Measurements from ENCODE around the gene LDAF1. TPM values are rescaled to one million over a fixed set of nuclear protein-coding genes. Genes with fewer than 3 reads are reported as not detected.

The LDAF1 gene
- total and polyA plus RNA-seq, 2 of the 8 experiments (the other 6 are each of a cell fraction or from before 2014, with no cell fraction given) = 32.4 to 34.2 TPM

DNA sequence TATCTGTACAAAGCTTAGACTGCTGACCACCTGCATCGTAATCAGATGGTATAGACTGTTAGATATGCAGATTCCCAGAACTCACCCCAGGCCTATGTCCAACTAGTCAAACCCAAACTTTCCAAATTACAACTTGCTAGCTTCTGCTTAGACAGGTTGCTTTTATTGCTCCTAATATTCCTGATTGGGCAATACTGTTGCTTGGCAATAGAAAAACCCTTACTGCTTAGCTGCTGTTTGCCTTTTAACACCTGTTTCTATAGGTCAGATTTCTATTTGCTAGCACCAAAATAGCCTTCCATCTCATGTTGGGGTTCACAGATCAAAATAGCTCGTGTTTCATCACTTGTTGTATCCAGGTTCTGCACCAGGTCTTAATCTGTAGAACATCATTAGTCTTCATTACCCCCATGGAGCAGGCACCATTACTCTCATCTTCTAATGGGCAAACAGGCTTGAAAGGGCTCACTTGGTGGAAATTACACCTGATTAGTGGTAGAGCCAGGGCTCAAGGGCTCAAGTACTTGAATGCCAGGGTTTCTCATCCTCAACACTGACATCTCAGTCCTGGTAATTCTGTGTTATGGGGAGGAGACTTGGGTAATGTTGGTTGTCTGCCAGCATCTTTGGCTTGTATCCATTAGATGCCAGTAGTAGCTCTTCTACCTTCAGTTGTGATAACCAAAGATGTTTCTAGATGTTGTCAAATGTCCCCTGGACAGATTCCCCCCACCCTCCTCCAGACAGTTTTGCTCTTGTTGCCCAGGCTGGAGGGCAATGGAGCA, 50.2 kb downstream of the LDAF1 start:
- H3K36me3 ChIP-seq (ENCODE audit: control insufficient read depth in 2 of 4, insufficient read depth in 4 of 4, low read length in 3 of 4) = no peaks in the 10 kb centered on the region
- no peak overlapping the region for H3K4me2 ChIP-seq (ENCODE audit: insufficient read depth in 1 of 2, low read depth in 2 of 2, low read length in 2 of 2)
- no peaks in the 10 kb centered on the region for H3K9me3 ChIP-seq (ENCODE audit: insufficient read depth in 2 of 2, low read depth in 1 of 2, low read length in 1 of 2)
- 88% methylated on average over 2 of the region's 2 CpGs; no CpG with 5 or more reads in 1 of the 2 experiments for WGBS, 2 experiments (ENCODE audit: extremely low coverage in 1 of 2, insufficient coverage in 1 of 2, insufficient read length in 1 of 2, insufficient replicate concordance in 2 of 2, low coverage in 1 of 2, low lambda C conversion rate in 2 of 2, missing lambda C conversion rate in 1 of 2)
- no peak overlapping the region for H3K27ac ChIP-seq (ENCODE audit: low read depth, low read length)
- H2BK20ac ChIP-seq (ENCODE audit: low read length) = no peak overlapping the region
- no peak overlapping the region for H2BK120ac ChIP-seq (replicated peaks; ENCODE audit: low read depth, low read length)
- POLR2A ChIA-PET (ENCODE audit: partially characterized antibody) = no interaction called here
- no peaks in the 10 kb centered on the region for H3K4me1 ChIP-seq (replicated peaks in 1 of 4; ENCODE audit: control insufficient read depth in 3 of 4, insufficient read depth in 4 of 4, low read length in 3 of 4)
- H3K79me1 ChIP-seq (ENCODE audit: low read depth, low read length) = no peaks in the 10 kb centered on the region
- DNase-seq (ENCODE audit: low read depth in 1 of 2, low spot score in 2 of 2) (no peak), FAIRE-seq (no peak)
- H3K23ac ChIP-seq (ENCODE audit: insufficient read length) = no peak overlapping the region
- H2BK12ac ChIP-seq (ENCODE audit: low read depth, low read length) = no peak overlapping the region
- TF ChIP-seq HDAC2 (IDR thresholded peaks at IDR 0.05; ENCODE audit: borderline replicate concordance in 1 of 2, low read depth in 2 of 2, low read length in 2 of 2) (no peak), POU5F1 (IDR thresholded peaks at IDR 0.05; ENCODE audit: low read depth, low read length) (no peak), CTCF (IDR thresholded peaks at IDR 0.05; ENCODE audit: control extremely low read depth in 1 of 3, insufficient read depth in 1 of 3, low read depth in 1 of 3, low read length in 3 of 3) (no peak), EZH2 (IDR thresholded peaks at IDR 0.05; ENCODE audit: low read depth, low read length, severe bottlenecking) (no peak), TCF12 (IDR thresholded peaks at IDR 0.05; ENCODE audit: low read depth, low read length) (no peak), RNF2 (IDR thresholded peaks at IDR 0.05; ENCODE audit: borderline replicate concordance, low read depth, low read length, missing control alignments, poor library complexity, severe bottlenecking) (no peak), ASH2L (IDR thresholded peaks at IDR 0.05; ENCODE audit: low read length) (no peak), EGR1 (IDR thresholded peaks at IDR 0.05; ENCODE audit: borderline replicate concordance, low read depth, low read length) (no peak), TAF7 (optimal IDR thresholded peaks at IDR 0.05; ENCODE audit: borderline replicate concordance, low read depth, low read length) (no peak)
- H3K27me3 ChIP-seq (replicated peaks in 1 of 4; ENCODE audit: control insufficient read depth in 3 of 4, extremely low read depth in 1 of 4, insufficient read depth in 3 of 4, low read length in 3 of 4) = no peaks in the 10 kb centered on the region
- H3K18ac ChIP-seq (ENCODE audit: extremely low read depth, low read length) = no peak overlapping the region
- H4K91ac ChIP-seq (replicated peaks; ENCODE audit: insufficient read length, low read length) = no peak overlapping the region
- no peak overlapping the region for H3K4ac ChIP-seq (replicated peaks; ENCODE audit: insufficient read length, low read depth, low read length)
- no peak overlapping the region for H4K5ac ChIP-seq (ENCODE audit: insufficient read length, low read depth, low read length)
- no peak overlapping the region for H3K56ac ChIP-seq (replicated peaks; ENCODE audit: insufficient read length, low read depth, low read length)
- H2AFZ ChIP-seq (ENCODE audit: low read length) = no peak overlapping the region
- no peaks in the 10 kb centered on the region for H3K23me2 ChIP-seq (ENCODE audit: low read depth, low read length)
- H4K8ac ChIP-seq (ENCODE audit: extremely low read depth, insufficient read depth, low read length) = no peak overlapping the region
- H2BK5ac ChIP-seq (ENCODE audit: low read depth, low read length) = no peak overlapping the region
- H3K79me2 ChIP-seq (ENCODE audit: control insufficient read depth in 1 of 2, insufficient read depth in 2 of 2, low read length in 2 of 2) = no peaks in the 10 kb centered on the region
- no peak overlapping the region for H3K4me3 ChIP-seq (ENCODE audit: extremely low read depth in 1 of 4, insufficient read depth in 2 of 4, low read depth in 3 of 4, low read length in 4 of 4)
- H2AK5ac ChIP-seq (ENCODE audit: low read depth, low read length) = no peak overlapping the region
- CTCF ChIA-PET (ENCODE audit: partially characterized antibody) = interaction anchor here (0.8 to 1.5 kb wide), 2 partner anchors 20 to 69 kb away, joined by 3 to 4 read pairs; no protein-coding TSS in a partner anchor
- H4K20me1 ChIP-seq (replicated peaks in 1 of 2; ENCODE audit: control insufficient read depth in 1 of 2, insufficient read depth in 2 of 2, low read length in 2 of 2) = no peaks in the 10 kb centered on the region
- no peak overlapping the region for H3K9ac ChIP-seq (replicated peaks in 1 of 4; ENCODE audit: extremely low read depth in 1 of 4, low read depth in 3 of 4, low read length in 3 of 4)
- H3K14ac ChIP-seq (ENCODE audit: insufficient read length) = no peak overlapping the region
- no peak overlapping the region for H2BK15ac ChIP-seq (ENCODE audit: low read length)

Data from H1 (cell line).